Measurements from ENCODE around the gene KIF11. TPM values are rescaled to one million over a fixed set of nuclear protein-coding genes. Genes with fewer than 3 reads are reported as not detected.

The KIF11 gene
- total and polyA plus RNA-seq, 2 of the 13 experiments (the other 11 are each of a cell fraction or from before 2014, with no cell fraction given) = 8.7 to 38.4 TPM

DNA sequence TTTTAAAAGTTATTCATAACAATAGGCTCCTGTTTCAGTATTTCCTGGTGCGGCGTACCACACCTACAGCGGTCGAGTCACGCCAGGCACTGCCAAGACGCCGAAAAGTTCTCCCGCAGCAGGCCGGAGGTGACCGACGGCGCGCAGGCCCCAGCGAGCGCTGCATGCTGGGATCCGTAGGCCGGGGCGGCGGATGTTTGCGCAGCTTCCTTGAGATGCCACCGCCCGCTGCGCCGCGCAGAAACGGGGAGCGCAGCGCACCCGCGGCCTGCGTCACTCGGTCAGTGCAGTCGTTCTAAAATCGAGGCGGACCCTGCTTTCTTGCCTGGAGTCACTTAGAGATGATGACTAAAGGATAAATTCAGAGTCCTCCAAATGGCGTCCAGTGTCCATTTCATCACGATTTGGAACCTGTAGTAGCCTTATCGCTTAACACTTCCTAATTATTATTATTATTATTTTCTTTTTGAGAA lies 1.3 kb upstream of the KIF11 start (continued):
- TF ChIP-seq, protein P1, sequence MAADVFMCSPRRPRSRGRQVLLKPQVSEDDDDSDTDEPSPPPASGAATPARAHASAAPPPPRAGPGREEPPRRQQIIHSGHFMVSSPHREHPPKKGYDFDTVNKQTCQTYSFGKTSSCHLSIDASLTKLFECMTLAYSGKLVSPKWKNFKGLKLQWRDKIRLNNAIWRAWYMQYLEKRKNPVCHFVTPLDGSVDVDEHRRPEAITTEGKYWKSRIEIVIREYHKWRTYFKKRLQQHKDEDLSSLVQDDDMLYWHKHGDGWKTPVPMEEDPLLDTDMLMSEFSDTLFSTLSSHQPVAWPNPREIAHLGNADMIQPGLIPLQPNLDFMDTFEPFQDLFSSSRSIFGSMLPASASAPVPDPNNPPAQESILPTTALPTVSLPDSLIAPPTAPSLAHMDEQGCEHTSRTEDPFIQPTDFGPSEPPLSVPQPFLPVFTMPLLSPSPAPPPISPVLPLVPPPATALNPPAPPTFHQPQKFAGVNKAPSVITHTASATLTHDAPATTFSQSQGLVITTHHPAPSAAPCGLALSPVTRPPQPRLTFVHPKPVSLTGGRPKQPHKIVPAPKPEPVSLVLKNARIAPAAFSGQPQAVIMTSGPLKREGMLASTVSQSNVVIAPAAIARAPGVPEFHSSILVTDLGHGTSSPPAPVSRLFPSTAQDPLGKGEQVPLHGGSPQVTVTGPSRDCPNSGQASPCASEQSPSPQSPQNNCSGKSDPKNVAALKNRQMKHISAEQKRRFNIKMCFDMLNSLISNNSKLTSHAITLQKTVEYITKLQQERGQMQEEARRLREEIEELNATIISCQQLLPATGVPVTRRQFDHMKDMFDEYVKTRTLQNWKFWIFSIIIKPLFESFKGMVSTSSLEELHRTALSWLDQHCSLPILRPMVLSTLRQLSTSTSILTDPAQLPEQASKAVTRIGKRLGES (CRISPR knock-in tag; IDR thresholded peaks at IDR 0.05; ENCODE audit: borderline replicate concordance) = no peak
- TF ChIP-seq JARID2 (CRISPR knock-in tag; IDR thresholded peaks at IDR 0.05; ENCODE audit: insufficient replicate concordance) = no peak
- no peak for TF ChIP-seq BORCS8-MEF2B (CRISPR knock-in tag; IDR thresholded peaks at IDR 0.05)
- TF ChIP-seq TOE1 (CRISPR knock-in tag; IDR thresholded peaks at IDR 0.05) = no peak
- TF ChIP-seq CEBPB (IDR thresholded peaks at IDR 0.05; ENCODE audit: borderline replicate concordance, low read depth, low read length) = no peak
- no peak for TF ChIP-seq KLF15 (CRISPR knock-in tag; IDR thresholded peaks at IDR 0.05; ENCODE audit: borderline replicate concordance)
- TF ChIP-seq, protein P2, sequence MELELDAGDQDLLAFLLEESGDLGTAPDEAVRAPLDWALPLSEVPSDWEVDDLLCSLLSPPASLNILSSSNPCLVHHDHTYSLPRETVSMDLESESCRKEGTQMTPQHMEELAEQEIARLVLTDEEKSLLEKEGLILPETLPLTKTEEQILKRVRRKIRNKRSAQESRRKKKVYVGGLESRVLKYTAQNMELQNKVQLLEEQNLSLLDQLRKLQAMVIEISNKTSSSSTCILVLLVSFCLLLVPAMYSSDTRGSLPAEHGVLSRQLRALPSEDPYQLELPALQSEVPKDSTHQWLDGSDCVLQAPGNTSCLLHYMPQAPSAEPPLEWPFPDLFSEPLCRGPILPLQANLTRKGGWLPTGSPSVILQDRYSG (CRISPR knock-in tag; IDR thresholded peaks at IDR 0.05) = no peak
- TF ChIP-seq, protein P3, sequence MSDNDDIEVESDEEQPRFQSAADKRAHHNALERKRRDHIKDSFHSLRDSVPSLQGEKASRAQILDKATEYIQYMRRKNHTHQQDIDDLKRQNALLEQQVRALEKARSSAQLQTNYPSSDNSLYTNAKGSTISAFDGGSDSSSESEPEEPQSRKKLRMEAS (IDR thresholded peaks at IDR 0.05) = peak; percentile 83
- TF ChIP-seq ZNF781 (CRISPR knock-in tag; IDR thresholded peaks at IDR 0.05; ENCODE audit: borderline replicate concordance, not compliant biosample characterization) = no peak
- no peak for TF ChIP-seq FOXC1 (CRISPR knock-in tag; IDR thresholded peaks at IDR 0.05; ENCODE audit: borderline replicate concordance)
- no peak for TF ChIP-seq JUN (CRISPR knock-in tag; IDR thresholded peaks at IDR 0.05)
- TF ChIP-seq ZNF558 (CRISPR knock-in tag; IDR thresholded peaks at IDR 0.05; ENCODE audit: borderline replicate concordance) = no peak
- no peak; the same call in 1 of the 2 replicates for TF ChIP-seq GFI1 (CRISPR knock-in tag; IDR thresholded peaks at IDR 0.05; ENCODE audit: borderline replicate concordance)
- TF ChIP-seq CBFB (CRISPR knock-in tag; IDR thresholded peaks at IDR 0.05) = no peak
- peak in 1 of 2 experiments; percentile 85; a peak in 2 of 4 replicates for TF ChIP-seq KLF16 (CRISPR knock-in tag; IDR thresholded peaks at IDR 0.05)
- no peak for TF ChIP-seq HOXA7 (CRISPR knock-in tag; IDR thresholded peaks at IDR 0.05)
- TF ChIP-seq ZNF317 (CRISPR knock-in tag; IDR thresholded peaks at IDR 0.05) = no peak
- TF ChIP-seq ZNF678 (CRISPR knock-in tag; IDR thresholded peaks at IDR 0.05) = no peak
- TF ChIP-seq ZNF432 (CRISPR knock-in tag; IDR thresholded peaks at IDR 0.05; ENCODE audit: borderline replicate concordance) = no peak
- TF ChIP-seq RFX5 (IDR thresholded peaks at IDR 0.05; ENCODE audit: low read depth, low read length) = no peak
- TF ChIP-seq GABPB1 (CRISPR knock-in tag; IDR thresholded peaks at IDR 0.05) = peak; percentile 95
- peak; percentile 91 for TF ChIP-seq KMT2A (CRISPR knock-in tag; IDR thresholded peaks at IDR 0.05)
- TF ChIP-seq, protein P4, sequence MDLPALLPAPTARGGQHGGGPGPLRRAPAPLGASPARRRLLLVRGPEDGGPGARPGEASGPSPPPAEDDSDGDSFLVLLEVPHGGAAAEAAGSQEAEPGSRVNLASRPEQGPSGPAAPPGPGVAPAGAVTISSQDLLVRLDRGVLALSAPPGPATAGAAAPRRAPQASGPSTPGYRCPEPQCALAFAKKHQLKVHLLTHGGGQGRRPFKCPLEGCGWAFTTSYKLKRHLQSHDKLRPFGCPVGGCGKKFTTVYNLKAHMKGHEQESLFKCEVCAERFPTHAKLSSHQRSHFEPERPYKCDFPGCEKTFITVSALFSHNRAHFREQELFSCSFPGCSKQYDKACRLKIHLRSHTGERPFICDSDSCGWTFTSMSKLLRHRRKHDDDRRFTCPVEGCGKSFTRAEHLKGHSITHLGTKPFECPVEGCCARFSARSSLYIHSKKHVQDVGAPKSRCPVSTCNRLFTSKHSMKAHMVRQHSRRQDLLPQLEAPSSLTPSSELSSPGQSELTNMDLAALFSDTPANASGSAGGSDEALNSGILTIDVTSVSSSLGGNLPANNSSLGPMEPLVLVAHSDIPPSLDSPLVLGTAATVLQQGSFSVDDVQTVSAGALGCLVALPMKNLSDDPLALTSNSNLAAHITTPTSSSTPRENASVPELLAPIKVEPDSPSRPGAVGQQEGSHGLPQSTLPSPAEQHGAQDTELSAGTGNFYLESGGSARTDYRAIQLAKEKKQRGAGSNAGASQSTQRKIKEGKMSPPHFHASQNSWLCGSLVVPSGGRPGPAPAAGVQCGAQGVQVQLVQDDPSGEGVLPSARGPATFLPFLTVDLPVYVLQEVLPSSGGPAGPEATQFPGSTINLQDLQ (CRISPR knock-in tag; IDR thresholded peaks at IDR 0.05) = no peak
- TF ChIP-seq ZNF224 (CRISPR knock-in tag; IDR thresholded peaks at IDR 0.05) = no peak
- TF ChIP-seq ZNF510 (CRISPR knock-in tag; IDR thresholded peaks at IDR 0.05; ENCODE audit: low read depth) = 0 out of 2 replicates have a peak, but pooled peaks have one; percentile 53

Data from HepG2 (cell line).